Tongue (tissue), 2 donors: ENCODE measurements around the gene CAPN6. TPM values are rescaled to one million over a fixed set of nuclear protein-coding genes. Genes with fewer than 3 reads are reported as not detected.

ENCODE experiments used
- DNase-seq: peaks from one replicate; pipeline ENCODE4 v3.0.0-alpha.2; 2015
- total RNA-seq: library from RNA; depleted of rRNA; stranded (reverse); fragments of >200 nt; gene quantifications from one replicate; pipeline ENCODE4 v1.2.3, GENCODE V29; 2014

The CAPN6 gene
- 463 TPM for total RNA-seq

DNA sequence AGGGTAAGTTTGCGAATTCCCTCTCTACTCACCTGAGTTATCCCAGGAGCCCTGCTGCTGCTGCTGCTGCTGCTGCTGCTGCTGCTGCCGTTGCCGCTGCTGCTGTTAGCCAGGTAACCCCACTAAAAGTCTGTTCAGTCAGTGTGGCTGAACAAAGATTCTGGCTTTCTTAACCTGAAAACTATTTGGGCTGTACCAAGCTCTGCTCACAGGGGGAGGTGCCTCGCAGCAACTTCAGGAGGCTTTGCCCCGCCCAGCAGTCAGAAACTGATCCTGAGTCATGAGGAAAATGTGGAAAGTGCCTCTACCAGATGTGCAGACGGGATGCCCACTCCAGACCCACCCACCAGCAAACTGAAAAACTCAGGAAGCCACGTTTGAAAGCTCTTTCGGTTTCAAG lies at the start of gene CAPN6:
Gene CAPN6, minus strand, starts transcription at position 145 of the 400 bp plus-strand sequence. CDS start 6,547 bp downstream, outside the sequence.
- DNase-seq, result peak; percentile 88

GRCh38 chrX:111319451-111319850 lies 49.2 kb upstream of the CAPN6 start:
- no peak for DNase-seq

DNA sequence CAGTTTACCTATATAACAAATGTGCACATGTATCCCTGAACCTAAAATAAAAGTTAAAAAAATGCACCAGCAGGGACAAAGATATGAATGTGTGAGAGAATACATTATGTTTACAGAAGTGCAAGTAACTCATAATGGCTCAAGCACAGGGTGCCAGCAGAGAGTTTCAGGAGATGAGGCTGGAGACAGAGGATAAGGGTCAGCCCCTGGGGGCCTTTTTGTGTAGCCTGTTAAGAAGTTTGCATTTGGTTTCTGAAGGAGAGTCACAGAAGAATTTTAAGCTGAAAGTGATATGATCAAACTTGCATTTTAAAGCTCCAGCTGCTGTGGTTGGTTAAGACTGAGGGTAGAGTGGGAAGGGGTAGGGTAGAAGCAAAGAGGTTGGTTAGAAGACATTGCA lies 48.6 kb upstream of the CAPN6 start:
- no peak for DNase-seq

DNA sequence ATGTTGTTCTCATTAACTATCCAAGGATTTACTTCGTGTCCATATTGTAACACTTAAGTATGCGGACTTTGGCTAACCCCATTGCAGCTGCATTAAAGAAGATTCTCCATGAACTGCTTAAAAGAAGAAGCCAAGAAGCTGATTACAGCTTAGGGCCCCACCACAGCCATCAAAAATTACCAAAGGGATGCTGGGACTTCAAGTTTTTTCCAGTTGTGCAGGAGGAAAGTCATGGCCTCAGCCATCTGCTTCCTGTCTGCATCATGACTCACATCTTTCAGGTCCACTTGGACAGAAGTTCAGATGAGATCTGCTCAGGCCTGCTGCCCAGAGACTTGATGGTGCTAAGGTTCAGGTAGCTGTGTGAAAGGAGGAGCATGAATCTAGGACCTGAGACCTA lies 38.8 kb upstream of the CAPN6 start:
- peak; percentile 82 for DNase-seq

- peak; percentile 67 for DNase-seq
These were observed 37.8 kb upstream of the CAPN6 start for GRCh38 chrX:111308039-111308438.

DNA sequence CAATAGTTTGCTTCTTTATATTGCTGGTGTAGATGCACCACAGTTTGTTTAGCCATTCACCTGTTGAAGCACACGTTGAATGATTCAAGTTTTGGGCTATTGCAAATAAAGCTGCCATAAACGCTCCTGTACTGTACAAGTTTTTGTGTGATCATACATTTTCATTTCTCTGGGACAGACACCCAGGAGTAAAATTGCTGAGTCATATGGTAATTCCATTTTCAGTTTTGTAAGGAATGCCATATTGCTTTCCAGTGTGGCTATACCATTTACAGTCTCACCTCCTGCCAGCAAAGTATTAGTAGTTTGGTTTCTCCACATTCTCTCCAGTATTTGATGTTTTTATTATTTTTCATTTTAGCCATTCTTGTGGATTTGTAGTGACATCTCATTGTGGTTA lies 32.0 kb upstream of the CAPN6 start:
- no peak for DNase-seq

DNA sequence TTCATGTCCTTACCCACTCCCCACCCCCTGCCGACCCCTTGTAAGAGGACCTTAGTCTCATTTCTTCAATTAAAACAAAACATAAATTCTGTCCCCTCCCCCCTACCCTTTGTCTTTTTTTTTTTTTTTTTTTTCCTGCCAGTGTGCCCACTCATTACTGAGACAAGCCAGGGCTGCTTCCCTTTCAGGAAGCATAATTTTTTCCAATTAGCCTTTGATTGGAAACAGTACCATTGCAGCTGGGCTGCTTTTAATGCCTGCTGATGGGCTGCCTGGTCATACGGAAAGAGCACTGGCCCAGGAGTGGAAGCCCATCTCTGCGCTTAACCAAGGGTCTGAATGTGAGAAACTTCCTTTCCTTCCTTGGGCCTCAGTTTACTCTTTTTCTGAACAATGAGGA lies 18.6 kb upstream of the CAPN6 start:
- no peak for DNase-seq

DNA sequence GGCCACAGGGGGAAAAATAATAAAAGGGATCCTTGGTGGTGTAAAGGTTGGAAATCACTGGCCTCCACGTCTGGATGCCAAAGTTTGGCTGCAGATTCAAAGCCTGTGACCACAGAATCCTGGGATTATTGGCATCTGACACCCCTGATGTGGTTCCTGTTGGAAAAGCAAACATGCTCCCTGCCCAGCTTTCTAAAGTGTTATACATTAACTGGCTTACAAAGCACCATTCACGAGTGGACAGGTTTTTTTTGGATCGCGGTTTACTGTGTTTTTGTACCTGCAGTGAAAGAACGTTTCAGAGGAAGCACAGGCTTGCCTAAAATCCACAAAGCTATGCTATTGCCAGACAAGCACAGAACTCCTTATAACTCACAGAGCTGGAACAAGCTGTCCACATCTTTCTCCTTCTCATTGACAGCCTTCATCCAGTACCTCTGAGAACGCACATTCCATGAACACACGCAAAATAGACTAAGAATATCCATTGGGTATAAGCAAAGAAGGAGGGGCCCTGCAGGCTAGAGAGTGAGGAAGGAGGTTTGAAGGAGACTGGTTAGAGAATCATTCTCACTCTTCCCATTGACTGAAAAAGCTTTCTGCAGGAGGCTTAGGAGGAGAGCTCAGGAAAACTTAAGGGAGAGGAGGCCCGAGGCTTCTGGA lies 14.5 kb upstream of the CAPN6 start:
- no peak for DNase-seq

GRCh38 chrX:111283446-111283845 lies 13.2 kb upstream of the CAPN6 start:
- DNase-seq, result no peak

DNA sequence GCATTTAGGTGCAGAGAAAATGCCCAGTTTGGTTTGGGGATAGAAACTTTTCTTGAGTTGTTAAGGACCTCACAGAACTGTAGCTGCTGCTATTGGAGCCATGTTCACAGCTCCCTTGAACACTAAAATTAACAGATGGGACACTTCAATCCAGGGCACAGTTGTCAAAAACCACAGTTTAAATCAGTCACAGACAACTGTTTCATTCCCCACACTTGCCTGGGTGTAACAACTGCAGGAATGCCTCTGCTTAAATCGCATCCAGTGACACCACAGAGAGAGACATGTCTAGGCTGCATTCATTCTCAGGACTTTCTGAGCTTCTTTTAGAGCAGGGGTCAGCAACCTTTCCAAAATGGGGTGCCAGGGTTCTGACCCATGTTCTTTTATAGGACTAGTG lies 12.7 kb upstream of the CAPN6 start:
- DNase-seq, result peak; percentile 83

DNA sequence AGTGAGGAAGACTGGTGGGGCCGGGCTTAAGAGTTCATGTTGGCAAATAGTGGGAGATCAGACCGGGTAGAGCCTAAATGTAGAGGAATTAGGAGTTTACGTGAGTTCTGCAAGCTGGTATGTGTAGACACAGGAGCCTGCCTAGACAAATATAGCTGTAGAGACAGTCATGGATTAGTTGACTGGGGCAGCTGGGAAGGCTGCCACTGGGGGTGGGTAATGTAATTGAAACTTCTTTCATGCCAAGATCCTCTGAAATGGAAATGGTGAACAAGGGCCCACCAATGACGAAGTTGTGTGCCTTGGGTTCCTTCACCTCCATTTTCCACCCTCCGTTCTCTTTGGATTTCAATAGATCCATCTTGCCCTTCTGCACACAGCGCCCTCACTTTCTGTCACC lies 11.9 kb upstream of the CAPN6 start:
- peak; percentile 66 for DNase-seq

- DNase-seq, result no peak
These were observed 1.8 kb downstream of the CAPN6 start for GRCh38 chrX:111268506-111268905.

DNA sequence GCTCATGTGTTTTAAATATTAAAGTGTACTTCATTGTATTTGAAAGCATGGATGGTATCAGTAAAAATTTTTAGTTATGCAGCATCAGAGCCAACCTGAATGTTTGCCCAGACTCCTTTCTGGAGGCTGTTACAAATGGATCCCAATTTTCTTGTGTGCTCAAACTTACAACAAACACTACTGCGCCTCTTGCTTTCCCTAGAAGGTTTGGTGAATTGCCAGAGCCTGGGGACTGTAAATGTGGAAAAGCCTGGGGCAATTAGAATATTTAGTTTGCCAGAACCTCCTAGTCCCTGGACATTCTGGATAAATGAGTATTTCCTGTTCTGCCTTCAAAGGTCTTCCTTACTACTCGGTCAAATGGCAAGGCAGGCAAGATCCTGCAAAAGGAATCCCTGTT lies 4.8 kb downstream of the CAPN6 start:
- no peak for DNase-seq

GRCh38 chrX:111264385-111264784 lies 5.9 kb downstream of the CAPN6 start:
- DNase-seq, result no peak

- no peak for DNase-seq
These were observed 8.2 kb downstream of the CAPN6 start for GRCh38 chrX:111262086-111262485.

DNA sequence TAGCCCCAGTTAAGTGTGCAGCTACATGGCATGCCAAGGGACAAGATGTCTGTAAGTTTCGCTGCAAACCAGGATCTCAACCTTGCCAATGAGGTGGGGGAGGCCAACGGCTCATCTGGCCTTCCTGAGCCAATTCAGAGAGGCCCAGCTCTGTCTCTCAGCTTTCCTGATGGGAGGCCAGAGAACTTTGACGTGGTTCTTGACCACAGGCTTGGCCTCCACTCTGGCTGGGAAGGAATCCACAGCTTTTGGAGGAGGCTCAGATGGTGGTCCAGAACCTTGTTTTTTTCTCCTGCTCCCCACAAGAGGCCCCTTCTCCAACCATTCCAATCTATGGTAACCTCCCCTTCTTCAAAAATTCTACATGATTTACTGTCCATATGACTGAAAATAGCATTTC lies 9.8 kb downstream of the CAPN6 start:
- DNase-seq, result no peak

DNA sequence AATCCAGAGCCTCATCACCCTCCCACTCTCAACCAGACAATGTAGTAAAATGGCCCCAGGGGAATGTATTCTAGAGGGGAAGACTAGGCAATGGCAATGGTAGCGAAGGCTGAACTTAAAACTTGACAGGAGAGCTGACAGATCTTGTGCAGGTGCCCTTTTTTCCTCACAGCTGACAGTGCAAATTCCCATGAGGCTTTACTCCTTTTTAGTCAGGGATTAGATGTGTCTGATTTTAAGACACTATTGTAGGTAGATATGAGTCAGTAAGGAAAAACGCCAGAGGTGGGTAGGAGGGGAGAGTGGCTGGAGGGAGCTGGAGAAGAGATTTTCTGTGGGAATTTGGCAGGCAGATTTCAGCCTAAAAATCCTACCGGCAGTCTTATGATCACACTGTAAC lies 10.7 kb downstream of the CAPN6 start:
- DNase-seq, result no peak

GRCh38 chrX:111257733-111258132 lies 12.6 kb downstream of the CAPN6 start:
- DNase-seq, result peak; percentile 55

DNA sequence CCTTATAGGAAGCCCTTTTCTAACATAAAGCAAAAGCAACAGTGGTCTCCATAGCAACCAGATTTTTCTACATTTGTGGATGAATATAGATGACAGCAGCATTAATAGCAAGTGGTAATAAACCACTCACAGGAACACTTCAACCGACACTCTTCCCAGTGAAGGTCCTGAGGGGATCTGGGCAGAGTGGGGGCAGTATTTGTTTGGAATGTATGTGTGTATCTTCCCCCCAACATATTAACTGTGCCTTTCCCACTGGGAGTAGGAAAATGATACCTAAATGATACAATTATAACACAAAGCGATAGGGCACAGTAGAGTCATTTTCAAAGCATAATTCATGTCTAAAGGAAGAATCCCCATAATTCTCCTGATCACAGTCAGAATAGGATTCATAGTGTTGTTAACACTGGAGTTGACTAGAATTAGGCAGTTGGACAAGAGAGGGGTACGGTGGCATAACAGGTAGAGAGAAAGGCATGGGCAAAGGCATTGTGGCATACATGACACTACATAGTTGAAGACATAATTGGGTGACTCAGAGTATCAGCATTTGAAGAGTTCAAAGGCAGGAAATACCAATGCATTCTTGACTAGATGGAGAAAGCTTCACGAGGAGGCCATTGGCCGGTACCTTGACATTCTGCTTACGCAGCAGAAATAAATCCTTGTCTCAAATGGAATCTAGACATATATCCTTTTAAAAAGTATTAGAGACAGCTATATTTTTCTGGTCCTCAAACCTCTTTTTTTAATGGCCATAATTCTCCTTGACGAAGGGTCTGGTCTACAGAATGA lies 15.2 kb downstream of the CAPN6 start:
- no peak for DNase-seq

- DNase-seq, result peak; percentile 34
These were observed 26.0 kb downstream of the CAPN6 start for GRCh38 chrX:111244235-111244750.

GRCh38 chrX:111216293-111216801 lies 53.9 kb downstream of the CAPN6 start:
- DNase-seq, result no peak

- no peak for DNase-seq
These were observed 62.4 kb downstream of the CAPN6 start for GRCh38 chrX:111207851-111208250.

DNA sequence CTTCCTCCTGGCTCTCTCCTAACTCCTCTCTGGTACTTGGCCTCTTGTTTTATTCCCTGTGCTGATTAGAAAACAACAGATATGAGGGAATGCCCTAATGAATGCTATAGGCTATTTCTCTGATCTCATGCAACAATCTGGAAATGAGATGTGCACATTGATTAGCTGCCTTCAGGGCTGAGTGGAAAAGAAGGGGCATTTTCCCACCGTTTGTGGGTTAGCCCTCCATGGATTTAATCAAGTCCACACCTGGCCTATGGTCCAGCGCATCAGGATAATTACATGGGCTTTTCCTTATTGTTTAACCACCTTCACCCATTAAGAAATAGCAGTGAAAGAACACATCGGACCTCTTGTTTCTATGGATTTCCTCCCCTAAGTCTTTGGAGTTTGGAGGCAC lies 70.0 kb downstream of the CAPN6 start:
- no peak for DNase-seq

- DNase-seq, result no peak
These were observed 70.8 kb downstream of the CAPN6 start for GRCh38 chrX:111199505-111199904.
